HCT116 (cell line): ENCODE results near the gene SMARCA2.

Experiments
- CTCF ChIP-seq, 3 experiments: fragments of 200-600 bp in 1 of 3; sonication (generic) in 1 of 3; IDR thresholded peaks in 2 of 3; conservative IDR thresholded peaks in 1 of 3; 2 replicates each; pipeline ENCODE4 v1.5.1; 2012 to 2017; ENCODE audit warnings: low read depth in 2 of 3, low read length in 2 of 3, antibody characterized with exemption in 1 of 3, borderline replicate concordance in 1 of 3, control low read depth in 1 of 3, mild to moderate bottlenecking in 1 of 3, mixed read lengths in 1 of 3, mixed run types in 1 of 3, moderate library complexity in 1 of 3; ENCODE audit not compliant: insufficient read depth in 1 of 3
- EGR1 ChIP-seq: IDR thresholded peaks from 2 replicates; pipeline ENCODE4 v1.6.1; 2012; ENCODE audit warnings: low read depth
- EZH2 ChIP-seq: fragments of 200-600 bp; sonication (generic); IDR thresholded peaks from 2 replicates; pipeline ENCODE4 v1.6.1; 2017; ENCODE audit warnings: antibody characterized with exemption, mixed run types
- FOSL1 ChIP-seq: IDR thresholded peaks from 2 replicates; pipeline ENCODE4 v1.6.1; 2012; ENCODE audit warnings: low read depth
- POLR2A ChIP-seq: IDR thresholded peaks from 2 replicates; pipeline ENCODE4 v1.7.0; 2011; ENCODE audit warnings: borderline replicate concordance; ENCODE audit not compliant: insufficient read depth, insufficient read length; ENCODE audit errors: extremely low read depth
- REST ChIP-seq: IDR thresholded peaks from 2 replicates; pipeline ENCODE4 v1.6.1; 2012; ENCODE audit warnings: low read depth
- YY1 ChIP-seq: IDR thresholded peaks from 2 replicates; pipeline ENCODE4 v1.6.1; 2011; ENCODE audit warnings: low read length, low read depth, moderate library complexity, mild to moderate bottlenecking; ENCODE audit not compliant: insufficient replicate concordance; ENCODE audit errors: extremely low read depth

GRCh38 chr9:2125906-2126305, 110.8 kb downstream of the SMARCA2 start:
- TF ChIP-seq REST: no peak
- TF ChIP-seq FOSL1: no peak
- TF ChIP-seq EZH2: no peak
- TF ChIP-seq CTCF (IDR thresholded peaks at IDR 0.05 in 2 of 3, conservative IDR thresholded peaks at IDR 0.05 in 1 of 3; ENCODE audit: borderline replicate concordance in 1 of 3, insufficient read depth in 1 of 3, low read depth in 2 of 3, low read length in 2 of 3): no peak
- TF ChIP-seq POLR2A: no peak
- no peak for TF ChIP-seq YY1
- no peak for TF ChIP-seq EGR1
